Activated CD8-positive, alpha-beta memory T cell treated with anti-CD3 and anti-CD28 coated beads for 36 hours (primary cell): ENCODE data around the gene TOMM6. TPM values are rescaled to one million over a fixed set of nuclear protein-coding genes. Genes with fewer than 3 reads are reported as not detected.

Experiments used
- CTCF ChIA-PET: fragments of 350-600 bp; sonication (Branson Sonifier 250); formaldehyde crosslinking; loops from one replicate; lab custom pipeline; 2021; ENCODE audit warnings: antibody characterized with exemption; lab: Charles Lee
- POLR2A ChIA-PET: fragments of 350-600 bp; sonication (Branson Sonifier 250); formaldehyde crosslinking; loops from one replicate; lab custom pipeline; 2021; ENCODE audit warnings: antibody characterized with exemption; lab: Charles Lee
- total RNA-seq, 2 experiments: library from RNA; stranded (reverse); gene quantifications; one replicate each; pipeline ENCODE4 v1.2.3, GENCODE V29; 2021

TOMM6 gene
- total RNA-seq, 2 experiments from 2014 or later, result 416 to 419 TPM

DNA sequence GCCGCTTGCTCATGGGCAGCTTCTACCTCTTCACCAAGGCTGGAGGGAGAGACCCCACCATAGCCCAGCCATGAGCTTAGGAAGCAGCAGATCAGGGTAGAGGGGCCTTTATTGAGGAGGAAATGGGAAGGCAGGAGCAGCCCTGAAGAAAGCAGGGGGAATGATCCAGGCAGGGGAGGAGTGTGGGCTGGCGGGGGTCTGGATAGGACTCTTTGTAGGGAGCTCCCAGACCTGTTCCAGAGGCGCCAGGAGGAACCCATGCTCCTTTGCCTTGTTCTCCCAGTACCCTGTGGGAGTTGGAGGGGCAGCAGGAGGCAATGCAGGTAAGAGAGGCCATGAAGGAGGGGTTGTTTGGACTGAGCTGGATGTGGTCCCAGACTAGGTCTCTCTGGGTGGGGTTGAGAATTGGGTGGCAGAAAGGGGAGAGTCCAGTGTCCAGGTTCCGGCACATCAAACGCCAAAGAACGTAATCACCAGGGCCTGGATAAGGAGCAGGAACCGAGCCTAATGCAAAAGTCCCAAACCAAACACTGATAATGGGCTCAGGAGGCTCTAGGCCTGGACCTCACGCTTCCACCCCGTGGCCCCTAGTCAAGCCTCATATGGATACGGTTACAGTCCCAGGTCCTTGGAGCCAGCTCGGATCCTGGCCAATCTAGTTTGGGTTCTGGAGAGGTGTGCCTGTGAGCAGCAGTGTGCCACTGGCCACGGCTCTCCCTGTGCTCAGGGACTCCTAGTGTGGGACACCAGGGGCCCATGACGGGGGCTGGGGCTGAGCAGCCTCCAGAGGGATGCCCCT lies 28.2 kb upstream of the TOMM6 start:
- ChIA-PET CTCF (no interaction called here), POLR2A (no interaction called here)

DNA sequence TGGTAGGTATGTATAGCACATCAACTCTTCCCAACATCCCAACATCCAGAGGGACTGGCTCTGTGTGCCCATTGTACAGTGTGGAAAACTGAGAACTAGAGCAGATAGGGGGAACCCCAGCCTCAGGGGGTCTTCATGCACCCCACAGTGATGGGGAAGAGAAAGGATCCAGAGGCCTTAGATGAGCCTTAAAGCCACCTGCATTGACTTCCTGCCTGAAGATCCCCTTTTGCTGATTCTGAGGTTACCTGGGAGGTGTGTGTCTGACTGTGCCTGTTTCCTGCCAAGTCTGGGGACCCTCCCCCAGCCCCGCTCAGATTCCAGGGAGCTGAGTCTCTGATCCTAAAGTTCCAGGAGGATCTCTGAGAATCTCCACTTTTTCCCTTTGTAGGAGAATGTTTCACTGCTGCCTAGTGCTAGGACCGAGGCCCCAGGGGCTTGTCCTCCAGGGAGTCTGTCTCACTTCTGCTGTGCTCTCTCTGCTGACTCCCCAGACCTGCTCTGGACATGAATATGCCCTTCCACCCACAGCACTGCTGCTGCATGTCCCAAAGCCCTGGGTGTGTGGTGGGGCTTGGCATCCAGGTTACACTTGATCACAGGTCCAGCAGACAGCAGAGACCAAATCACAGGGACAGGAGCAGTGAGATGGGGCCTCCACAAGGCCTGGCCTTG lies 27.5 kb upstream of the TOMM6 start:
- ChIA-PET POLR2A (no interaction called here), CTCF (no interaction called here)

DNA sequence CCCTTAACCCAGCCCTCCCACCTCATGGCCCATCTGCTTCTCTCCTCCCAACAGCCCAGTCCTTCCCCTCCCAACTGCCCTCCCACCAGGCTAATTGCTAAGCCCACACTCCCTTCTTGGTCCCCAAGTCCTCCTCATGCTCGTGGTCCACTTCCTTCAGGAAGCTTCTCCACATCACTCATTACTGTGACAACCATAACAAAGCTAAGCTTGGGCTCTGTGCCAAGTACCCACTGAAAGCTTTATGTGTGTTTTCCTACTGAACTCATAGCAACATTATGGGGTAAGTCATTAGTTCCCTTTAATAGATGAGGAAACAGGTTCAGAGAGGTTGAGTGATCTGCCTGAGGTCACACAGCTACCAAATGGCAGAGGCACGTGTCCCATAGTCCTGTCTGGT lies 24.0 kb upstream of the TOMM6 start:
- POLR2A ChIA-PET, result no interaction called here
- CTCF ChIA-PET, result no interaction called here

DNA sequence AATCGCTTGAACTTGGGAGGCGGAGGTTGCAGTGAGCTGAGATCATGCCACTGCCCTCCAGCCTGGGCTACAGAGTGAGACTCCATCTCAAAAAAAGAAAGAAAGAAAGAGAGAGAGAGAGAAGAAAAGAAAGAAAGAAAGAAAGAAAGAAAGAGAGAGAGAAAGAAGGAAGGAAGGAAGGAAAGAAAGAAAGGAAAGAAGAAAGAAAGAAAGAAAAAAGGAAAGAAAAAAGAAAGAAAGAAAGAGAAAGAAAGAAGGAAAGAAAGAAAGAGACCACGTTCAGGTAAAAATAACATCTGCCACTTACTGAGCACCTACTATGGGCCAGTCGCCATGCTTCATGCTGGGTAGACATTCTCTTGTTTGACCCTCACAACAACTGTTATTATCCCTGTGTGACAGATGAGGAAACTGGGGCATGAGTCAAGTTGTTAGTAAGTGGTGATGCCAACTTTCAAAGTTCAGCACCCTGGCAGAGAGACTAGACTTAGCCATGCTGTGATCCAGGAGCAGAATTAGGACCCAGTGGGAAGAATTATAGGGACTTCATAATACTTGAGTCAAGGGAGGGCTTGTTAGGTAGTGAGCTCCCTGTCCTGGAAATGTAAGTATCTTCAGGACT lies 21.3 kb upstream of the TOMM6 start:
- ChIA-PET CTCF (interaction anchor here (0.6 kb wide), 1 partner anchor 144 kb away, joined by 3 read pairs; no protein-coding TSS in a partner anchor), POLR2A (interaction anchor here (0.6 kb wide), 1 partner anchor 22 kb away, joined by 3 read pairs; no protein-coding TSS in a partner anchor)

DNA sequence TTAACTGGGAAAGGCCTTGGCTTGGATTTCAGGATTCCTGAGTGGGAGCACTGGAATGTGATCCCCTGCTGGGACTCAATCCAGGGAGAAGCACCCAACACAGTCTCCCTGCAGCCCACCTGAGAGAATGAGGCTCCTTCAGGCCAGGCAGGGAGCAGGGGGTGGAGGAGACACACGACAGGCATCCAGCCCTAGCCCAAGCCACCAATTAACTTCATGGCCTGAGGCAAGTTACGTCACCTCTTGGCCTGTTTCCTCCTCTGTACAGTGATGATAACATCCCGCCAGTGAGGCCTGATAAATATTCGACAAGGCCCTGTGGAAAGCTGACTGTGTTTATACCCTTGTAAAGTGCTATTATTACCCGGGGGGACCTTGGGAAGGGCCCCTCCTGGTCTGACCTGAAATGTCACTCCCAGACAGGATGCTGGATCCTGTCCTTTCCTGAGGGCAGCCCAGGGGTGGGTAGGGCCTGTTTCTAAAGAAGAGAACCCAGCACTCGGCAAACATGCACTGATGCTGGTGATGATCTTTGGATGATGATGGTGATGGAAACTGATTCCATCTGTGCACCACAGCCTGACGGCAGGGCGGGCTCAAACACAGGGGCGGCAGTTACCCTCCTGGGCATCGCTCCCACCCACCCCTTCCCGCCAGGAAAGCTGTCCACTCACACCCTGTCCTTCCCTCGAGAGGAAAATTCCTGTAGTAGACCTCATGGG lies 20.2 kb upstream of the TOMM6 start:
- ChIA-PET CTCF (interaction anchor here (0.6 kb wide), 1 partner anchor 15 kb away, joined by 4 read pairs; no protein-coding TSS in a partner anchor), POLR2A (no interaction called here)

DNA sequence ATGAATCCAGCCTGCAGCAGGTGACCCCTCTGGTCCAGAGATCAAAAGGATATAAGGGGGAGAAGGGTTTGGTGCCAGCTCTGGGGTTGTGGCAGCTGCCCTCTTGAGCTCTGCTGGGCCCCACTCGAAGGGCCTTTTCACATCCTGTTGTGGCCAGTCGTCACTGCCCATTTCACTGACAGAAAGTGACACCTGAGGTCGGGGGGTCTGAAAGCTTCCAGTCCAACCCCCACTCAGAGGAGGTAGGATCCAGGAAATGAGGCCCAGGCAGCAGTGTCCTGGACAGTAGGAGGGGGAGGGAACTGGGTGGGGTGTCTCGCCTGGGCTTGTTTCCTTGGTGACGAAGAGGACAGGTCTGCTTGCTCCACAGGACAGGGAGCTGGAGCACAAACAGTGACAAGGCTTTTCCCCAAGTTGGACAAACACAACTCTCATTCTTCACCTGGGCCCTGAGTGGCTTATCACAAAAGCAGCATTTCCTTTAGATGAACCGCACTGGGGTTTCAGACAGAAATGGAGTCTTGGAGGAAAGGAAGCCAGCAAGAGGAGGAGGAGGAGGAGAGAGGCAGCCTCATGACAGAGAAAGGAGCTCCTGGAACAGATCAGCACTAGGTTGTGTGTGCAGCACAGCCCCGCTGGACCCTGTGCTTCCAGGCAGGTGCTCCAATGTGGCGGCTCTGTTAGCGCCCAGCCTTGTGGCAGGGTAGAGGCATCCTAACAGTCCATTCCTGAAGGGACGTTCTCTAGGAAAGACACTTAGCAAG lies 18.8 kb upstream of the TOMM6 start:
- CTCF ChIA-PET, result interaction anchor here (1.0 kb wide), 1 partner anchor 85 kb away, joined by 4 read pairs; no protein-coding TSS in a partner anchor
- POLR2A ChIA-PET, result no interaction called here

DNA sequence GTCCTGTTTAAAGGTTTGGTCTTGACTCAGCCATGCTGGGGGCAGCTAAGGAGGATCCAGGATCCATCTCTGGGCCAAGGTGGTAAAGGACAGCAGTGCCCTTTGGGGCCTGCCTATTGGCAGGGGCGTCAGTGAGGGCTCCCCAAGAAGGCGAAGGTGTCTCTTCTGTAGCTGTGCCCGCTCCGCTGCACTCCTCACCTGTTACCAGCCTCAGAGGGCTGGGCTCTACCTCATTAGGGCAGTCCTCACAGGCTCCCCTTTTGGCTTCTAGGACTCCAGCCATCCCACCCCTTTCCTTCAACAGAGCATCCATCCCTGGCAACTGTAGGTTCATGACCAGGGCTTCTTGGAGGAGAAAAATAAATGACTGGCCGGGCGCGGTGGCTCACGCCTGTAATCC lies 18.1 kb upstream of the TOMM6 start:
- POLR2A ChIA-PET, result no interaction called here
- CTCF ChIA-PET, result interaction anchor here (1.0 kb wide), 1 partner anchor 86 kb away, joined by 4 read pairs; no protein-coding TSS in a partner anchor

DNA sequence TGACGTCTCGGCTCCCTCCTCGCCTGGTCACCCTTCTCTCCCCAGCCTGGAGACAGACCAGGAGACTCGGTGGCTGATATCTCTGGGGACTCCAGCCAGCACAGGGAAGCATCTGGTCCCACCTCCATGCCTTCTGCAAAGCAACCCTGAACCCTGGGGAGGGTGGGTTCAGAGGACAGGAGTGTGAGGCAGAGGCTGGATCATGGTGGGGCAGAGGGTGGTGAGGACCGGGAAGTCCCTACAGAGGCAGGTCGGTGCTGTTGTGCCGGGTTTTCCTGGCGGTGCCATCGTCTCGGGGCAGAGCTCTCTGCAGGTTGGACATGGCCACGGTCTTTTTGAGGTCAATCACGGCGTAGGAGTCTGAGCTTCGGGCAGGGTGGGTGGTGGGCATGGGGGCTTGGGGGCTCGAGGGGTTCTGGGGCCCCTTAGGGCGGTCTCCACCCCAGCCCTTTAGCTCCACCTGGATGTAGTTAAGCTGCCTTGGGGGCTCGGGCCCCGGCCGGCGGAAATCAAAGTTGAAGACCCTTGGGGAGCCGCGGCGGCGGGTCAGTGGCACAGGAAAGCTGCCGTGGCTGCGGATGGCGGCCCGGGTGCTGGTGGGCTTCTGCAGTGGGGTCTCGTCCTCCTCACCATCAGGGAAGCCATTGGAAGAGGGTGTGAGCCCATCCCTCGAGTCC lies 17.0 kb upstream of the TOMM6 start:
- CTCF ChIA-PET, result no interaction called here
- POLR2A ChIA-PET, result no interaction called here

DNA sequence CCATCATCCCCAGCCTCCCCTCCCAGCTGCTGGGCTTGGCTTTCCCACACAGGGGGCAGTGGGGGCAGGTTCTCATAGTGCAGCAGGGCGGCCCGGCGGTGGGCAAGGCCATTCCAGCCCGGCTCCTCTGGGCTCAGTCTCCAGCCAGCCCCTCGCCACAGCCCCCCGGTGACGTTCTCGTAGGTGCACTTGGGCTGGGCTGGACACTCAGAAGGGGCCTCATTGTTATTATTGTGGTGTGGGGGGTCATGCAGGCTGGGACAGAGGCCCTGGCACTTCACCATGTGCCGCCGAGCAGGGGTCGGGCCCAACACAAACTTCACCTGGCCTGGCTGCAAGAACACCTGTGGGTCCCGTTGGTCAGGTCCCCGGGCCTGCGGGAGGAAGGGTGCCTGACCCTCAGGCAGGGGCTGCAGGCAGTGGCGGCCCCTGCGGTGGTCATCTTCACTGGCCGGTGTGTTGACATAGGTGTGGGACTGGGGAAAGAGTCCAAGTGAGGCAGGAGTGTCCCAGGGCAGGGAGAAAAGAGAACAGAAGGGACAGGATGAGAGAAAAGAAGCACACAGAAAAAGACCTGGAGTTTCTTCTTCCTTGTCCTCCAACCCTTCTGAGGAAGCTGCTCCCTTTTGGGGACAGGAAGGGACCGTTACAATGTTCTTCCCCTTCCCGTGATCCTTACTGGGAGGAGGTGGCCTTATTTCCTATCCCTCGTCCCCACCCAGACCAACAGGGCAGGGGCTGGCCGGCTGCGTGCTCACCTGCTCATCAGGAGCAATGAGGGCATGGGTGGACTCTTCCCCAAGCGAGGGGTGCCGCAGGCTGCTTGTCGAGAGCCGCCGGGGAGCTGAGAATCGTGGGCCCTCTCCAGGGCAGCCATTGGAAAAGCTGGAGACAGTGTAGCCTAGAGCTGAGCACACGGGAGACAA lies 16.2 kb upstream of the TOMM6 start:
- POLR2A ChIA-PET, result no interaction called here

DNA sequence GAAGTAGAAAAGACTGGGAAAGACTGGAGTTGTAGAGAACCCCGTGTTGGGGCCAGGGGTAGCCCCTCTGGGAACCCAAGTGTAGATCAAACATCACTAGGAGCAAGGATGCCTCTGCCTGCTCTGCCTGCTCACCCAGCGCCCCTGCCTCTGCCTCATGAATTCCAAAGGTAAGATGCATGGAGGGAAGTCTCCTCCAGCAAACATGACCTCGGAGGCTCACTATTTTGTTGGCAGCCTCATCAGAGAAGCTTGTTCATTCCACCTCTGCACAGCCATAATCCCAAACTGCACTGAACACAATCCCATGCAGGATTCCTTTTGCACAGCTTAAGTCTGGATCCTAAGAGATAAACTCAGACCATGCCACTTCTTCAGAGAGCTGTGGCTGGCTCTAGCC lies 12.7 kb upstream of the TOMM6 start:
- ChIA-PET POLR2A (no interaction called here), CTCF (interaction anchor here (0.6 to 1.3 kb wide), 3 partner anchors 19 to 41 kb away, joined by 3 to 7 read pairs (median 4); no protein-coding TSS in a partner anchor)

More for the DNA sequence above, 16.2 kb upstream of the TOMM6 start:
- CTCF ChIA-PET, result no interaction called here

DNA sequence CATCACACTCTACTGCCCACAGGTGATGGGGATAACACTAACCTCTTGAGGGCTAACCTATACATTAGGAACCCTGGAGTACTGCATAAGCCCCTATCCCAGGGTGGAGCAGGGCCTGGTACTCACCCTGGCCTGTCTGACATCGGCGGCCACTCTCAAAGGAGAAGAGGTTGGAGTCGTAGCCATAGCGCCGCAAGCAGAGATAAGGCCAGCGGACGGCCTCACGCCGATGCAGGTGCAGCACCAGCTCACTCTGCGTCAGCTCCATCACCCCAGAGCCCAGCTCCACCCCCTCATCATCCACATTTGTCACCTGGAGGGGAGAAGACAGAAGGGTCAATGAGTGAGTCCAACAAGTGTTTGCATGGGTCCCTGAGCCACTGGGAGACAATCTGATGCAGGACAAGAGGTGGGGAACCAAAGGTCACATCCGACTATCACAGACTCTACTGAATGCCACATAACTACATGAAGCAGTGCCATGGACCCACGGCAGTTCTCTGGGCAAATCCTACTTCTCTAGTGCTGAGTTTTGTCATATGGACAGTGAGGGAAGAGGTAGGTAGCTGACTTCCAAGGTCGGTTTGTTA lies 12.1 kb upstream of the TOMM6 start:
- ChIA-PET CTCF (interaction anchor here (0.8 to 2.6 kb wide), 7 partner anchors 12 to 269 kb away, joined by 3 to 8 read pairs (median 4); partner anchors contain the start of gene TOMM6), POLR2A (no interaction called here)

DNA sequence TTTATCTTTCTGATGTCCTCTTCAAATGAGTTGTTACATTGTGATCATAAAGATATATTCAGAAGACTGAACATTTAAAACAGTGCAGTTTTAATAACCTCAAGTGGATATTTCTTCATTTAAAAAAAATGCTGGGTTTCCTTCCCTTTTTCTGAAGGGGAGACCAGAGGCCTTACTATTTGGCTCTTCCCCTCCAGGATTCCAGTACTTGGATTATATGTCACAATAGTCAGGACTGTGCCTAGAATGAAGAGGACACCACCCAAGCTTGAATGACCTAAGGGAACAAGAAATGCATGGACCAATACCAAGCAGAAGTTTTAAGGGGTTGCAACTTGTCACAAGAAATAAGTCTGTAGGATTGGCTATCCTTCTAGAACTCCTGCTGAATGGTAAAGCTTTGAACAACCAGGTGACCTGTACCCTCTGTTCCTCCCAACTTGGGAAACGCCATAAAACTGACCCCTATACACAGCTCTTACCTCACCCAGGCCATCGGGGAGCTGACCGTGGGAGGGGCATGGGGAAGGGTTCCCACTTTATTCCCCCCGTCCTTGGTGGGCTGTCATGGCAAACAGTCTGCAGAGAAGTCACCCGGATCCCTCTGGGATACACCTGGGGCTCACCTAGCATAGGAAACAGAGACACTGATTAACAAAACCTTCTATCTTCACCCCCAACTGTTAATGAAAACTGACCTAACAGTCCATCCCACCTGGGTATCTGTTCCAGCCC lies 9.8 kb upstream of the TOMM6 start:
- ChIA-PET CTCF (interaction anchor here (0.5 to 2.6 kb wide), 2 partner anchors 266 to 494 kb away, joined by 3 to 8 read pairs; no protein-coding TSS in a partner anchor), POLR2A (no interaction called here)

DNA sequence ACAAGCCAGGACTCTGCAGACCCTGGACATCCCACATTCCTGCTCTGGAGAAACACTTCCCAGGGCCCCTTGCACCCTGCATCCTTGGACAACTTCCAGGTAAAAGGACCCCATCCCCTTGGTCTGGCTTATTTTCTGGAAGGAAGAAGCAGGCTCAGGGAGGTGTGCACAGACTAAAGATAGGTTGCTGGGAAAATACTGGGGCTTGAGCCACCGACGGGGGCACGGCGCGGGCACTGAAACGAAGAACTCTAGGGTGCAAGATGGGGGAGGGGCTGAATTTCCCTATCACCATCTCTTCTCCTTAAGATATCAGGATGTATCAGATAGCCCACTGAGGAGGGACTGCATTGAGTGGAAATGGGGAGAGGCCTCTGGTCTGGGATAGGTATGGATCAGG lies 8.6 kb upstream of the TOMM6 start:
- CTCF ChIA-PET, result no interaction called here
- POLR2A ChIA-PET, result no interaction called here

DNA sequence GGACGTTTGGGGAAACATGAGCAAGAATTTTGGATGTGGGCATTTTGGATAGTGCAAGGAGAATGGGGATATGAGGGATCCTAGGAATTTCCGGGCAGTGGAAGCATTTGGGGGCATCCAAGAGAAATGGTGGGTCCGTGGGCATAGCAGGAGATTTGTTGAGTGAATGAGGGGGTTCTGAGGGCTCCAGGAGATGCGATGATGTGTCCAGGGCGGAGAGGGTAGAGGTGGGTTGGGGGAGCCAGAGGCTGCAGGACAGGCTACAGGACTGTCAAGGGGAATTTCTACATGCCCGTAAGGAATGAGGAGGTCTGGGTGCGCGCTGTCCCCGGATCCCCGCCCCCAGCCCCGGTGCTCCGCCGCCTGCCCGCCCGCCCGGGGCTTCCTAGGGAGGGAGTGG lies 8.2 kb upstream of the TOMM6 start:
- CTCF ChIA-PET, result interaction anchor here (1.0 kb wide), 1 partner anchor 145 kb away, joined by 3 read pairs; no protein-coding TSS in a partner anchor
- POLR2A ChIA-PET, result interaction anchor here (0.6 kb wide), 1 partner anchor 9 kb away, joined by 4 read pairs; no protein-coding TSS in a partner anchor

DNA sequence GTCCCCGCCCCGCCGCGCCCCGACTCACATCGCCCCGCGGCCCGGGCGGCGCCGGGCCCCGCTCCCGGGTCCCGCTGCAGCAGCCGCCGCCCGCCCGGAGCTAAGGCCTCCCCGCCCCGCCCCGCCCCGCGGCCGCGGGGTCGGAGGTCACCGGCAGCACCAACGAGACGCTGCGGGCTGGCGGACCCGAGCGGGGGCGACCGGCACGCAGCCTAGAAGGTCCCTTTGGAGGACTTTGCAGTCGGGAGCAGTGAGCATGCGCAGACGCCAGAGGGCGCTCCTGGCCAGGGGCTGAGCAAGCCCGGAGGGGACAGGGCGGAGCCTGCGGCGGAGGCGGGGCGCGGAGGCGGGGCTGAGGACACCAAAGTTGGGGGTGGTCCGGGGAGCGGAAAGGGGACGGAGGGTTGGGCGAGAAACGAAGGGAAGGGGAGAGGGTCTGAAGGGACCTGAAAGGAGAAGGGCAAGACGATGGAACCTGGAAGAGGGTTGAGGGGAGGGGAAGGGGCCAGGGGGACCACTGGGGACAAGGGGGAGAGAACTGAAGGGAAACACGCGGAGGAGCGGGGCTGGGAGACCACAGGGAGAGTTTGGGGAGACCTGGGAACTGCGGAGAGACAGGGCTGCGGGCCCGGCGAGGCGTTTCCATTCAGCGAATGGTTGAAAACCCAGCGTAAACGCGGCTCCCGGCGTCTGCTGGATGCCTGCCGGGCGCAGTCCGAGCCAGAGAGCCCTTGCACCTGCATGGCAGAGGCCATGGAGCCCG lies 7.5 kb upstream of the TOMM6 start, which contains the start of gene FRS3:
TSS of gene FRS3 (minus strand) at position 113 of the 763 bp plus-strand sequence. CDS start 2,913 bp downstream, outside the sequence.
- POLR2A ChIA-PET, result interaction anchor here (0.6 kb wide), 1 partner anchor 8 kb away, joined by 4 read pairs; no protein-coding TSS in a partner anchor
- CTCF ChIA-PET, result interaction anchor here (1.0 kb wide), 2 partner anchors 145 to 389 kb away, joined by 3 read pairs; no protein-coding TSS in a partner anchor
